H1 (cell line): ENCODE measurements around the gene CEMIP2. TPM values are rescaled to one million over a fixed set of nuclear protein-coding genes. Genes with fewer than 3 reads are reported as not detected.

Source experiments
- CTCF ChIA-PET: fragments of 300-600 bp; sonication (Branson Sonifier 250); formaldehyde crosslinking; loops from one replicate; lab custom pipeline; 2021; ENCODE audit not compliant: partially characterized antibody; lab: Charles Lee
- POLR2A ChIA-PET: fragments of 300-600 bp; sonication (Branson Sonifier 250); formaldehyde crosslinking; loops from one replicate; lab custom pipeline; 2021; ENCODE audit warnings: inconsistent platforms; ENCODE audit not compliant: partially characterized antibody; lab: Charles Lee
- DNase-seq, 2 experiments: peaks; one replicate each; pipeline versions ENCODE4 v3.0.0 to v3.0.0-alpha.2; 2010 to 2022; ENCODE audit warnings: low spot score in 2 of 2, low read depth in 1 of 2, mixed read lengths in 1 of 2
- FAIRE-seq: peaks from 2 replicates; lab custom pipeline; 2011; peaks lifted over from hg19 to GRCh38; lab: Jason Lieb, UNC
- H2AFZ ChIP-seq: 2 replicates; pipeline ENCODE4 v1.8.1; 2012; ENCODE audit warnings: low read length, inconsistent platforms
- H2AK5ac ChIP-seq: 2 replicates; pipeline ENCODE4 v1.6.1; 2013; ENCODE audit warnings: low read depth, low read length
- H2BK120ac ChIP-seq: replicated peaks from 2 replicates; pipeline ENCODE3; 2013; ENCODE audit warnings: low read depth, low read length, inconsistent platforms
- H2BK12ac ChIP-seq: 2 replicates; pipeline ENCODE4 v1.6.1; 2013; ENCODE audit warnings: low read depth, low read length
- H2BK15ac ChIP-seq: 2 replicates; pipeline ENCODE4 v1.6.1; 2013; ENCODE audit warnings: low read length
- H2BK20ac ChIP-seq: 2 replicates; pipeline ENCODE4 v1.6.1; 2013; ENCODE audit warnings: low read length
- H2BK5ac ChIP-seq: 2 replicates; pipeline ENCODE4 v1.6.1; 2013; ENCODE audit warnings: low read depth, low read length
- H3K14ac ChIP-seq: 2 replicates; pipeline ENCODE4 v1.6.1; 2013; ENCODE audit warnings: inconsistent platforms; ENCODE audit not compliant: insufficient read length
- H3K18ac ChIP-seq: 2 replicates; pipeline ENCODE4 v1.6.1; 2013; ENCODE audit warnings: low read length; ENCODE audit errors: extremely low read depth
- H3K23ac ChIP-seq: 2 replicates; pipeline ENCODE4 v1.6.1; 2013; ENCODE audit warnings: inconsistent platforms; ENCODE audit not compliant: insufficient read length
- H3K23me2 ChIP-seq: 2 replicates; pipeline ENCODE4 v1.6.1; 2013; ENCODE audit warnings: low read depth, low read length
- H3K27ac ChIP-seq: 2 replicates; pipeline ENCODE4 v1.6.1; 2011; ENCODE audit warnings: low read depth, low read length, inconsistent platforms
- H3K27me3 ChIP-seq, 4 experiments: replicated peaks in 1 of 4; 1 replicate in 1 of 4; 2 replicates in 3 of 4; pipeline versions ENCODE4 v1.6.1 to v1.8.1; 2011 to 2013; ENCODE audit warnings: low read length in 3 of 4, mild to moderate bottlenecking in 3 of 4, inconsistent platforms in 2 of 4, mixed read lengths in 2 of 4, moderate library complexity in 1 of 4; ENCODE audit not compliant: control insufficient read depth in 3 of 4, insufficient read depth in 3 of 4; ENCODE audit errors: extremely low read depth in 1 of 4
- H3K36me3 ChIP-seq, 4 experiments: 2 replicates each; pipeline versions ENCODE4 v1.6.1 to v1.8.1; 2011 to 2013; ENCODE audit warnings: mild to moderate bottlenecking in 4 of 4, low read length in 3 of 4, moderate library complexity in 2 of 4, control low read depth in 1 of 4, inconsistent platforms in 1 of 4; ENCODE audit not compliant: insufficient read depth in 4 of 4, control insufficient read depth in 2 of 4
- H3K4ac ChIP-seq: replicated peaks from 2 replicates; pipeline ENCODE3; 2013; ENCODE audit warnings: low read length, low read depth, mixed read lengths, inconsistent platforms; ENCODE audit not compliant: insufficient read length
- H3K4me1 ChIP-seq, 4 experiments: replicated peaks in 1 of 4; 1 replicate in 1 of 4; 2 replicates in 3 of 4; pipeline versions ENCODE4 v1.6.1 to v1.8.1; 2011 to 2013; ENCODE audit warnings: low read length in 3 of 4, inconsistent platforms in 2 of 4, mixed read lengths in 1 of 4; ENCODE audit not compliant: insufficient read depth in 4 of 4, control insufficient read depth in 3 of 4
- H3K4me2 ChIP-seq, 2 experiments: 2 replicates each; pipeline versions ENCODE4 v1.6.1 to v1.8.1; 2011 to 2013; ENCODE audit warnings: low read depth in 2 of 2, low read length in 2 of 2, control low read depth in 1 of 2, inconsistent platforms in 1 of 2, mild to moderate bottlenecking in 1 of 2; ENCODE audit not compliant: insufficient read depth in 1 of 2
- H3K4me3 ChIP-seq, 4 experiments: fragments of 200-600, 300-600 bp in 1 of 4; sonication (generic), shearing (Covaris generic), sonication (Bioruptor Twin) in 1 of 4; 2 replicates each; pipeline versions ENCODE4 v1.5.1 to v1.8.1; 2011 to 2016; ENCODE audit warnings: low read length in 4 of 4, low read depth in 3 of 4, control low read depth in 2 of 4, inconsistent platforms in 2 of 4, mild to moderate bottlenecking in 2 of 4, mixed read lengths in 1 of 4, moderate library complexity in 1 of 4; ENCODE audit not compliant: insufficient read depth in 2 of 4; ENCODE audit errors: extremely low read depth in 1 of 4
- H3K56ac ChIP-seq: replicated peaks from 2 replicates; pipeline ENCODE3; 2013; ENCODE audit warnings: low read depth, mild to moderate bottlenecking, mixed read lengths, low read length, inconsistent platforms; ENCODE audit not compliant: insufficient read length
- H3K79me1 ChIP-seq: 2 replicates; pipeline ENCODE4 v1.6.1; 2013; ENCODE audit warnings: low read depth, low read length, control low read depth
- H3K79me2 ChIP-seq, 2 experiments: 2 replicates each; pipeline versions ENCODE4 v1.6.1 to v1.8.1; 2012 to 2013; ENCODE audit warnings: low read length in 2 of 2, mild to moderate bottlenecking in 2 of 2, inconsistent platforms in 1 of 2; ENCODE audit not compliant: insufficient read depth in 2 of 2, control insufficient read depth in 1 of 2
- H3K9ac ChIP-seq, 4 experiments: replicated peaks in 1 of 4; 1 replicate in 1 of 4; 2 replicates in 3 of 4; pipeline versions ENCODE4 v1.6.1 to v1.8.1; 2011 to 2013; ENCODE audit warnings: low read depth in 3 of 4, low read length in 3 of 4, control low read depth in 2 of 4, mild to moderate bottlenecking in 2 of 4, moderate library complexity in 2 of 4, inconsistent platforms in 1 of 4; ENCODE audit errors: extremely low read depth in 1 of 4
- H3K9me3 ChIP-seq, 2 experiments: 2 replicates each; pipeline versions ENCODE4 v1.6.1 to v1.8.1; 2012 to 2013; ENCODE audit warnings: mild to moderate bottlenecking in 2 of 2, moderate library complexity in 2 of 2, control low read depth in 1 of 2, inconsistent platforms in 1 of 2, low read depth in 1 of 2, low read length in 1 of 2, mixed read lengths in 1 of 2; ENCODE audit not compliant: insufficient read depth in 2 of 2
- H4K20me1 ChIP-seq, 2 experiments: replicated peaks in 1 of 2; 2 replicates each; pipeline versions ENCODE3 to v1.8.1; 2011 to 2013; ENCODE audit warnings: inconsistent platforms in 2 of 2, low read length in 2 of 2, mild to moderate bottlenecking in 1 of 2; ENCODE audit not compliant: insufficient read depth in 2 of 2, control insufficient read depth in 1 of 2
- H4K5ac ChIP-seq: 2 replicates; pipeline ENCODE4 v1.6.1; 2013; ENCODE audit warnings: low read length, low read depth, mixed read lengths, inconsistent platforms; ENCODE audit not compliant: insufficient read length
- H4K8ac ChIP-seq: 2 replicates; pipeline ENCODE4 v1.8.0; 2013; ENCODE audit warnings: mild to moderate bottlenecking, moderate library complexity, low read length, inconsistent platforms; ENCODE audit not compliant: insufficient read depth; ENCODE audit errors: extremely low read depth
- H4K91ac ChIP-seq: replicated peaks from 2 replicates; pipeline ENCODE3; 2013; ENCODE audit warnings: low read length, mixed read lengths, inconsistent platforms; ENCODE audit not compliant: insufficient read length
- JUN ChIP-seq: IDR thresholded peaks from 2 replicates; pipeline ENCODE4 v1.6.1; 2011; ENCODE audit warnings: low read depth, mild to moderate bottlenecking, improper control_type of control experiment, low read length
- MAX ChIP-seq: IDR thresholded peaks from 2 replicates; pipeline ENCODE4 v1.6.1; 2012; ENCODE audit warnings: inconsistent platforms
- POLR2AphosphoS5 ChIP-seq: IDR thresholded peaks from 2 replicates; pipeline ENCODE4 v1.6.1; 2011; ENCODE audit warnings: low read depth, low read length
- WGBS, 2 experiments: shearing (Covaris generic) in 1 of 2; methylation state at CpG; one replicate each; pipeline versions ENCODE4 v1.1.6 to v1.1.7; 2013 to 2015; ENCODE audit warnings: low lambda C conversion rate in 2 of 2, mixed read lengths in 2 of 2, inconsistent platforms in 1 of 2, low coverage in 1 of 2, missing lambda C conversion rate in 1 of 2; ENCODE audit not compliant: insufficient replicate concordance in 2 of 2, insufficient coverage in 1 of 2, insufficient read length in 1 of 2; ENCODE audit errors: extremely low coverage in 1 of 2, missing lambda C conversion rate in 1 of 2; 5-methylcytosine and 5-hydroxymethylcytosine counted together
- polyA plus RNA-seq, 7 experiments: library from polyadenylated mRNA; depleted of rRNA in 3 of 7; stranded (reverse) in 5 of 7; unstranded in 2 of 7; fragments of >200 nt in 5 of 7; fragments of 200-250 nt in 2 of 7; gene quantifications; 1 replicate in 5 of 7; 2 replicates in 1 of 7; 4 replicates in 1 of 7; pipeline versions ENCODE4 v1.2.1 to v1.2.3, GENCODE V29; 2011 to 2013; ENCODE audit warnings: missing spikeins in 2 of 7, mixed read lengths in 2 of 7
- total RNA-seq: library from RNA; stranded (reverse); fragmentation: NEBNext Ultra II Directional; extraction: Animal tissue kit (Norgen Biotek cat#: 25700); gene quantifications from 2 replicates; pipeline ENCODE4 v1.2.1, GENCODE V29; 2021

The CEMIP2 gene
- total and polyA plus RNA-seq, 2 of the 8 experiments (the other 6 are each of a cell fraction or from before 2014, with no cell fraction given) = 25.2 to 52.1 TPM

GRCh38 chr9:71685394-71685793 is 82.9 kb downstream of the CEMIP2 start:
- H2AFZ ChIP-seq = no peak overlapping the region
- no peak overlapping the region for H3K4me3 ChIP-seq
- no peak overlapping the region for H3K9ac ChIP-seq
- H3K79me2 ChIP-seq = no peaks in the 10 kb centered on the region
- H3K27ac ChIP-seq = no peak overlapping the region
- H2BK5ac ChIP-seq = no peak overlapping the region
- no peak overlapping the region for H2BK12ac ChIP-seq
- FAIRE-seq (no peak), DNase-seq (no peak)
- WGBS, 2 experiments = 88% methylated on average over 1 of the region's 1 CpG; no CpG with 5 or more reads in 1 of the 2 experiments
- no peak overlapping the region for H4K5ac ChIP-seq
- no peak overlapping the region for H3K18ac ChIP-seq
- no peaks in the 10 kb centered on the region for H3K23me2 ChIP-seq
- no peak overlapping the region for H3K14ac ChIP-seq
- H3K36me3 ChIP-seq = peaks cover 8 to 38% (median 19%) of the 10 kb centered on the region in 4 experiments; a peak in 7 of 8 replicates
- H3K27me3 ChIP-seq = no peaks in the 10 kb centered on the region
- H3K23ac ChIP-seq = no peak overlapping the region
- H4K8ac ChIP-seq = no peak overlapping the region
- no peak overlapping the region for H2BK120ac ChIP-seq
- H3K4me2 ChIP-seq = no peak overlapping the region
- H3K9me3 ChIP-seq = no peaks in the 10 kb centered on the region
- no peak overlapping the region for H2BK20ac ChIP-seq
- POLR2A ChIA-PET = interaction anchor here (0.7 to 3.4 kb wide), 4 partner anchors 24 to 123 kb away, joined by 3 to 14 read pairs (median 4); partner anchors contain the start of gene CEMIP2
- peaks cover 4% of the 10 kb centered on the region; the same call in 1 of the 2 replicates for H3K79me1 ChIP-seq
- peaks cover 0 to 8% (median 5%) of the 10 kb centered on the region in 4 experiments; a peak in 5 of 7 replicates for H3K4me1 ChIP-seq
- no peak overlapping the region for H4K91ac ChIP-seq
- peaks cover 0 to 2% of the 10 kb centered on the region in 2 experiments for H4K20me1 ChIP-seq
- CTCF ChIA-PET = interaction anchor here (1.0 to 5.2 kb wide), 7 partner anchors 11 to 329 kb away, joined by 3 to 22 read pairs (median 6); no protein-coding TSS in a partner anchor
- no peak overlapping the region for H3K4ac ChIP-seq
- H2AK5ac ChIP-seq = no peak overlapping the region
- no peak overlapping the region for H2BK15ac ChIP-seq
- no peak overlapping the region for H3K56ac ChIP-seq
- TF ChIP-seq MAX = no peak
- TF ChIP-seq POLR2AphosphoS5 = no peak
- no peak for TF ChIP-seq JUN
